UCSD-AML1 (cell line): Measurements from ENCODE around the gene EHMT2.
A peak's percentile ranks its signal among the peaks of the same experiment; 100 is the strongest.
"Not testable (repeated sequence)": the region's sequence is repeated elsewhere in the genome, so short reads cannot be mapped to it uniquely, and the experiment has no call there.

ENCODE experiments used
- DNase-seq: peaks from one replicate; lab custom pipeline; 2025; ENCODE audit not compliant: unreplicated experiment; lab: John Stamatoyannopoulos, UW

Gene EHMT2

GRCh38 chr6:31915756-31916155, 18.3 kb upstream of the EHMT2 start:
- no peak for DNase-seq

- DNase-seq = no peak
Measured at GRCh38 chr6:31915351-31915750, 17.9 kb upstream of the EHMT2 start.

GRCh38 chr6:31911826-31912585, 14.5 kb upstream of the EHMT2 start:
- no peak for DNase-seq

- not testable (repeated sequence) for DNase-seq
Measured at GRCh38 chr6:31909298-31909697, 11.8 kb upstream of the EHMT2 start.

GRCh38 chr6:31908791-31909190, 11.3 kb upstream of the EHMT2 start:
- no peak for DNase-seq

- DNase-seq = not testable (repeated sequence)
Measured at GRCh38 chr6:31908255-31908654, 10.8 kb upstream of the EHMT2 start.

- DNase-seq = peak; percentile 41
Measured at GRCh38 chr6:31907158-31907813, 9.8 kb upstream of the EHMT2 start.

GRCh38 chr6:31906727-31907126, 9.2 kb upstream of the EHMT2 start:
- DNase-seq = not testable (repeated sequence)

GRCh38 chr6:31906122-31906521, 8.6 kb upstream of the EHMT2 start:
- no peak for DNase-seq

GRCh38 chr6:31905041-31905440, 7.5 kb upstream of the EHMT2 start:
- no peak for DNase-seq

GRCh38 chr6:31903957-31904356, 6.5 kb upstream of the EHMT2 start:
- DNase-seq = no peak

- peak; percentile 90 for DNase-seq
Measured at GRCh38 chr6:31901953-31902643, 4.6 kb upstream of the EHMT2 start, which contains the start of gene ZBTB12. TSS of gene ZBTB12 (minus strand) at chr6:31902086. CDS start at chr6:31901305, 781 bp downstream.

GRCh38 chr6:31901415-31901952, 4.0 kb upstream of the EHMT2 start:
- no peak for DNase-seq

GRCh38 chr6:31900917-31901414, 3.5 kb upstream of the EHMT2 start:
- no peak for DNase-seq

GRCh38 chr6:31899882-31900722, 2.6 kb upstream of the EHMT2 start:
- no peak for DNase-seq

GRCh38 chr6:31899215-31899614, 1.7 kb upstream of the EHMT2 start:
- DNase-seq = no peak

- no peak for DNase-seq
Measured at GRCh38 chr6:31898383-31899011, 999 bp upstream of the EHMT2 start.

GRCh38 chr6:31896856-31897611, 464 bp downstream of the EHMT2 start:
- DNase-seq = no peak

- DNase-seq = no peak
Measured at GRCh38 chr6:31896493-31896855, 1.0 kb downstream of the EHMT2 start.
